Measurements from ENCODE around the gene UMPS.
"Not testable (repeated sequence)": the region's sequence is repeated elsewhere in the genome, so short reads cannot be mapped to it uniquely, and the experiment has no call there.

The UMPS gene

DNA sequence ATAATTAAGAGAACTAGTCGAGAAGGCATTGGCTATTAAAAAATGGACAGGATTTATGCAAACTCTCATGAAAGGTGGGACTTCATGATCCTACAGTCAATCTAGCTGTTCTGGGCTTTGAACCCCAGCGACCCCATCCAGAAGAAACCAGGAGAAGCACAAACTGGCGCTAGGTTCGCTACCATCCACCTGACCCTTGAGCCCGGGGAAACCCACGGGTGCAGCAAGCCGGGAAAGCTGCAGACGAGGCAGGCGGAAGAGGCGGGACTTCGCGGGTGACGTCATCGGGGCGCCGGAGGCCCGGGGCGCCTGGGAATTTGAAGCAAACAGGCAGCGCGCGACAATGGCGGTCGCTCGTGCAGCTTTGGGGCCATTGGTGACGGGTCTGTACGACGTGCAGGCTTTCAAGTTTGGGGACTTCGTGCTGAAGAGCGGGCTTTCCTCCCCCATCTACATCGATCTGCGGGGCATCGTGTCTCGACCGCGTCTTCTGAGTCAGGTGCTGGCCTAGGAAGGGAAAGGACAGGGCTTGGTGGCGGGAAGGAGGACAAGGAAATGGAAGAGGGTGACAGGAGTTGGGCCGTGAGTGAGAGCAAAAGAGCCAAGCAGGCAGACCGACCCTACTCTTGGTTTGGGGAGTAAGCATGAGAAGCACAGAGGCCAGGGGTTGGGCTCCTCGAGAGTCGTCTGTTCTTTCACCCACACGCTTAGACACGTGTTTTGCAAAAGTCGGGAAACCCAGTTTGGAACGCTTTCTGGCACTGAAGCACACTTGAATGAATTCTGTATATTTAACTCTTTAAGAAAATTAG, at the start of gene UMPS:
Gene UMPS, plus strand, starts transcription at position 324 of the 812 bp plus-strand sequence. Its CDS starts 20 bp downstream, at position 344.
- peak; percentile 94 for DNase-seq

- no peak for DNase-seq
Observed at GRCh38 chr3:124680521-124680920, 49.7 kb upstream of the UMPS start.

DNA sequence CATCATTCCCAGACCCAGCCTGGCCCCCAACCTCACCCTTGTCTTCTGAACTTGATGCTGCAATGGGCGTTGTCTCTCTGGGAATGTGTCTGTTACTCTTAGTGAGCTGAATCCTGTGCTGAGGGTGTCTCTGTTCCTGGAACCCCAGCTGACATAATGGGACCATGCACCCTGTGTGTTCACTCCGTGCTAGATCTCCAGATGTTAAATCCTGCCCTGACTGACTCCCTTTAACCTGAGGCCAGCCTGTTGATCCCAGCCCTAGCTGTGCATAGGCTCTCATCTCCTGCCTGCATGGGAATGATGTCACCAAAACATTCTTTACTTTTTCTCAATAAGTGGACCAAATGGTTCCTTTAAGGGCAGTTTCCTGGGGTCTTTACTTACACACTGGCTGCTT, 48.0 kb upstream of the UMPS start:
- no peak for DNase-seq

- DNase-seq: no peak
Observed at GRCh38 chr3:124684459-124684858, 45.8 kb upstream of the UMPS start.

- no peak for DNase-seq
Observed at GRCh38 chr3:124685067-124685466, 45.2 kb upstream of the UMPS start.

DNA sequence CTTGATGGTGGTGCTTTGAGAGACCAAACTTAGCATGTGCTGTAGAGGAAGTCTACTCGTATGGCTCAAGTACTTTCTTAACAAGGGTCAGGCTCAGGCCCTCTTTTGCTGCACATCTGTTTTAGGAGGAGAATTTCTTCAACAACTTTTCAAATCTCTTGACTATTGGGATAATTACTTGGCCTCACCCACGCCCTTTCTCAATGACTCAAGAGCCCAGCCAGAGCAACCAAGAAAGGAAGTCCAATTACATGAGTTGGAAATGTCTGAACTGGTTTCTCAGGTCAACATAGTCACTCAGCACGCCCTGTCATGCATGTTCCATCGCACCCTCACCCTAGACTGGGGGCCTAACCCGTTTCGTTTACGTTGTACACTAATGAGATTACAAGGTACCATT, 44.8 kb upstream of the UMPS start:
- DNase-seq: no peak

- DNase-seq: no peak
Observed at GRCh38 chr3:124686028-124686670, 44.1 kb upstream of the UMPS start.

- DNase-seq: peak; percentile 73
Observed at GRCh38 chr3:124688581-124689454, 41.4 kb upstream of the UMPS start.

- no peak for DNase-seq
Observed at GRCh38 chr3:124691599-124691998, 38.7 kb upstream of the UMPS start.

DNA sequence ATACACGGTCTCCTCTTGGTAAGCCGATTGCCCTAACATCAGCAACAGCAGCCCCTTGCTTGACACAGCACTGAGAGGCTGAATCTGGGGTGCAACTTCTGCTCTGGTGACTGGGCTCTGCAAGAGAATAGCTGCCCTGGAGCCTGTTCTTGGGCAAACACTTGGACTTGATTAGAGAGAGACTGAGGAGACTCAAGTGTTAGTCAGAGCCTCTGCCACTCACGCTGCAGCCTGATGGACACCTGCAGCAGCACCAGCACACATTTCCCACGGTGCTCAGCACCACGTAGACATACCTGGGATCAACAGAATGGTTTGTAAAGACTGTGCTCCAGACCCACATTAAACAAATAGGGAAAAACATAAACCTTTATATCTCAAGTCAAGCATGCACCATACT, 35.8 kb upstream of the UMPS start:
- DNase-seq: no peak

DNA sequence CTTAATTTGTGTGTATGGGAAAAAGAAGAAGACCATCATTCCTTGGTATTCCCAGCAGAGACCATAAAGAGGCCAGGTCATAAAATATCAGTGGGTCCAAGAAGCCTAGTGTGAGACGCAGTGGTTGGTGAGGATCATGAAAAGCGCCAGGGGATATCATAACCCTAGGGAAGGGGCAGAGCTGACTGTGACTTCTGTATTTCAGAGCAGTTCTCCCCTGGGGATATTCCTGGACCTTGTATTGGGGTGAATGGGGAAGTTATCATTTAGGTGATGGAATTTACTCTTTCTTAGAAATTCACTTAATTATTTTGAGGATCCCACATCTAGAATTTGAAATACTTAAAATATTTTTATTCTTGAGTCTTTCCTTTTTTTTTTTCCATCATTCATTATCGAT, 34.9 kb upstream of the UMPS start:
- DNase-seq: no peak

GRCh38 chr3:124696006-124696405, 34.2 kb upstream of the UMPS start:
- no peak for DNase-seq

DNA sequence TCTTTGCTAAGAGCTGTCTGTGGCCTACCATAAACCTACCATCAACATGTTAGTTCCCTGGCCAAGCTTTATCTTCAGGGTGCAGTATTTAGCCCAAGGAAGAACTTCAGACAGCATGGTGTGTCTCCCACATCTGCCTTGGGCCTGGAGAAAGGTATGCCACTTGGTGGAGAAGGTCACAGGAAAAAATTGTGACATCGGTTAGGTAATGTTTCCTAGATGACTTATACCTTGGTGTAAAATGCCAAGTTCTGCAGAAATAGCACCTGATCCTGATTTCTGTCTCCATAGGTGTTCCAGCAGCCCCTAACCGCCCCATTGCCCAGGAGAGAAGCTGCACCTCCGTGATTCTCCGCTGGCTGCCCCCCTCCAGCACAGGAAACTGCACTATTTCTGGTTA, 33.0 kb upstream of the UMPS start:
- no peak for DNase-seq

DNA sequence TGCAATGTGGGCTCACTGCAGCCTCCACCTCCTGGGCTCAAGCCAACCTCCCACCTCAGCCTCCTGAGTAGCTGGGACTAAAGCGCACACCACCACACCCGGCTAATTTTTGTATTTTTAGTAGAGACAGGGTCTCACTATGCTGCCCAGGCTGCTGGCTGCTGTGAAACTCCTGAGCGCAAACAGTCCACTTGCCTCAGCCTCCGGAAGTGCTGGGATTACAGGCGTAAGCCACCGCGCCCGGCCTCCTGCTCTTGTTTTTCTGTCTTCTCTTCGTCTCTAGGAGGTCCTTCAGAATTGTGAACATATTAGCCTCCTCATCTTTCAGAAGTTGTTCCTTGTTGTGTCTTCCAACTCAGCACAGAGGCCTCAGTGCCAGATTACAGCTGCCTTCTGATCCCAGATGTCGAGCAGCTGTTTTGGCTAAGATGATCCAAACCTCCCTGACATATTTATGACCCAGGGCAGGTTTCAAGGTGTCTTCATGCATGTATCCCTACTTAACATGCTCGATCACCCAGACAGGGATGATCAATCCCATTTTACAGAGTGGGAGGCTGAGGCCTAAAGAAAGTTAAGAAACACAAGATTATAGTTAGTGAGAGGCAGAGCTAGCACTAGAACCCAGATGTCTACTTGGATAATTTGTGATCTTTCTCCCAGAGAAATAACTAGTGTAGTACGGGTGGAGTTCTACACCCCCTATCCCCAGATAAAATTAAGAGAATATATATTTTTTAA, 32.1 kb upstream of the UMPS start:
- no peak for DNase-seq

DNA sequence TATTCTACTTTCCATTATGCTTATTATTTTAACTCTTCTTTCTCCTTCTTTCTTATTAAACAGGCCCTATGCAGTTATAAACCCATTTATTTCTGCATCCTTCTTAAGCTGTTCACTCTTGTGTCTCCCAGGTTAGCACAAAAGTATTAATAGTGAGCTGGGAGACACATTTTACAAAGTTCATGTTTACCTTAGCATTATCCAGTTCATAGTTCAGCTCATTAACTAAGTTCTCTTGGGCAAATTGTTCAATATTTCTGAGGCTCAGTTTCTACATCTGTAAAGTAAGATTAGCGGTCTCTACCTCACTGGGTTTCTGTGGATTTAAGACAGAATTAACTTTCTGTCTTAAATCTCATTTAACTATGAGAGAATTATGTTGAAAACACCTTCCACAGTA, 31.2 kb upstream of the UMPS start:
- DNase-seq: no peak

GRCh38 chr3:124699686-124700396, 30.4 kb upstream of the UMPS start:
- DNase-seq: no peak

- no peak for DNase-seq
Observed at GRCh38 chr3:124700880-124701684, 29.2 kb upstream of the UMPS start.

GRCh38 chr3:124701687-124702086, 28.6 kb upstream of the UMPS start:
- DNase-seq: no peak

DNA sequence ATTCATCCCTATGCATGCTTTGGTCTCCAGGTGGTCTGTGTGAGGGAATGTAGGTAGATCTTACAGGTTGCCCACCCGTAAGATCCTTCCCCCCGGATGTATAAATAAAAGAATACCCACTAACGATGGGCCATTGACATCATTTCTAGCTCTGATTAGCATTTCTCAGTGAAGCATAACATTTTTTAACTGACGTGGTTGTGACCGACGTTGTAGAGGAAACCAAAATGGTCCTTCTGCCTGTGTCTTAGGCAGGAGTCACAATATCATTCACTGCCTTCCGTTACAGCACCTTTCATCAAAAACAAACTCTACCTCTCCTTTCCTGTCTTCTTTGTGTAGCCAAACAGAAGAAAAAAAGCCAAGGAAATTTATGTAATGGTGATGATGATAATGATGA, 27.3 kb upstream of the UMPS start:
- DNase-seq: no peak

- DNase-seq: no peak
Observed at GRCh38 chr3:124705552-124705951, 24.7 kb upstream of the UMPS start.

DNA sequence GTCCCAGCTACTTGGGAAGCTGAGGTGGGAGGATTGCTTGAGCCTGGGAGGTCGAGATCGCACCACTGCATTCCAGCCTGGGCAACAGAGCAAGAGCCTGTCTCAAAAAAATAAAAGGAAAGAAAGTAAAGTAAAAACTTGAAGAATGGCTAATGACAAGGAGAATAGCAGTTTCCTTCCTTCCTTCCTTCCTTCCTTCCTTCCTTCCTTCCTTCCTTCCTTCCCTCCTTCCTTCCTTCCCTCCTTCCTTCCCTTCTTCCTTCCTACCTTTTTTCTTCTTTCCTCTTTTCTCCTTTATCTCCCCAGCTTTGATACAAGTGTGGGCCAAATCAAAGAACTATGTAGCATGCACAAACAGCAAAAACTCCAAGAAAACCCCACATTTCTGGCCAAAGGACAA, 23.0 kb upstream of the UMPS start:
- DNase-seq: not testable (repeated sequence)
